ENCODE data around the gene TOGARAM1.
"Not testable (repeated sequence)": the region's sequence is repeated elsewhere in the genome, so short reads cannot be mapped to it uniquely, and the experiment has no call there.

TOGARAM1 gene

DNA sequence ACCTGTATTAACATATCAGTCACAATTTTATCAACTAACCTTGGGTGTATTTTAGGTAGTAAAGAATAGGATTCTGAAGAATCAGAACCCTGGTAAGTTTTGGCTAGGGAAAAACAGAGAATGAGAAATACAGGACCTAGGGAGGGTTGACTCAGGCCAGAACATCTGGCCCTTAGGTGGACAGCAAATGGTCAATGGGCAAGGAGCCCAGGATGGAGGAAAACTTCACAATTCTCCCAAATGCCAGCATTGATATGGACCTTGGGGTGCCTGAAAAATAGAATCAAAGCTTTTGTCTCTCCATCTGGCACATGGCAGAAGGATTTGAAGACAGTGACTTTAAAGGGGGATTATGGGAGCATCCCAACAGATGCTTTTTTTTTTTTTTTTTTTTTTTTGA lies 89.2 kb downstream of the TOGARAM1 start:
- no peak for DNase-seq

DNA sequence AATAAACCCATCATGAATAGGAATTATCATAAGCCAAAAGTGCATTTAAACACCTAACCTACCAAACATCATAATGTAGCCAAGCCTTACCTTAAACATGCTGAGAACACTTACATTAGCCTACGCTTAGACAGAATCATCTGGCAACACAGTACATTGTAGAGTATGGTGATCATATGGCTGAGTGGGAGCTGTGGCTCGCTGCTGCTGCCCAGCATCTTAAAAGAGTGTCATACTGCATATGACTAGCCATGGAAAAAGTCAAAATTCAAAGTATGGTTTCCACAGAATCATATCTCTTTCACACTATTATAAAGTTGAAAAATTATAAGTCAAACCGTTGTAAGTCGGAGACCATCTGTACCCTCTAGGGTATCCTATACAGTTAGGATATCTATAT lies 89.9 kb downstream of the TOGARAM1 start:
- no peak for DNase-seq

DNA sequence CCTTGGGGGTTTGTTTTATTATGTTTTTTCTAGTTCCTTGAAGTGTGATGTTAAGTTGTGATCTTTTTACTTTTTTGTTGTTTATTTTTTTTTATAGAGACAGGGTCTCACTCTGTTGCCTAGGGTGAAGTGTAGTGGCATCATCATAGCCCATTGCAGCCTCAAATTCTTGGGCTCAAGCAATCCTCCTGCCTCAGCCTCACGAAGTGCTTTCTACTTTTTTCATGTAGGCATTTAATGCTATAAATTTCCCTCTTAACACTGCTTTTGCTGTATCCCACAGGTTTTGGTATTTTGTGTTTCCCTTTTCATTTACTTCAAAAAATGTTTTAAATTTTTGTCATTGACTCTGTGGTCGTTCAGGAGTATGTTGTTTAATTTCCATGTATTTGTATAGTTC lies 95.4 kb downstream of the TOGARAM1 start:
- DNase-seq = no peak

DNA sequence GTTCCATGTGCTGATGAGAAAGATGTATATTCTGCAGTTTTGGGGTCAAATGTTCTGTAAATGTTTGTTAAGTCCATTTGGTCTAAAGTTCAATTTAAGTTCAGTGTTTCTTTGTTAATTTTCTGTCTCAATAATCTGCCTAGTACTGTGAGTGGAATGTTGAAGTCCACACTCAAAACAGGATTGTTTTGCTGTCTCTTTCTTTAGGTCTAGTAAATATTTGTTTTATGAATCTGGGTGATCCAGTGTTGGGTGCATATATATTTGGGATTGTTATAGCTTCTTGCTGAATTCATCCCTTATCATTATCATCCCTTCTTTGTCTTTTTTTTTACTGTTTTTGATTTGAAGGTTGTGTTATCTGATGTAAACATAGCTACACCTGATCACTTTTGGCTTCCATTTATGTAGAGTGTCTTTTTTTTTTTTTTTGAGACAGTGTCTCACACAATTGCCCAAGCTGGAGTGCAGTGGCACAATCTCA lies 95.9 kb downstream of the TOGARAM1 start:
- DNase-seq = no peak

DNA sequence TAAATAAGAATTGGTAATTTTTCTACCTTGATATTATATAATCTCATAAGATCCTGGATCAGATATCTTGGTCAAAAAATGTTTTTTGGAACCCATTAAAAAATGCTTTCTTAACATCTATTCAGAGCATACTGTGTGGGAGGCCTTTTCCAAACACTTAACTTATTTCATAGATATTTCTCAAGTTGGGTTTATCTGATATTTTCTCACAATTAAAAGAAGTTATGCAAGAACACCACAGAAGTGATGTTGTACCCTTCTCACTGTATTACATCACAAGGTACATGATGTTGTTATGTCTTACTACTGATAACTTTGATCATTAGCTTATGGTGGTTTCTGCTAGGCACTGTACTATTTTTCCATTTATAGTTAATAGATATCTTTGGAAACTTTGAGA lies 98.6 kb downstream of the TOGARAM1 start:
- DNase-seq = no peak

DNA sequence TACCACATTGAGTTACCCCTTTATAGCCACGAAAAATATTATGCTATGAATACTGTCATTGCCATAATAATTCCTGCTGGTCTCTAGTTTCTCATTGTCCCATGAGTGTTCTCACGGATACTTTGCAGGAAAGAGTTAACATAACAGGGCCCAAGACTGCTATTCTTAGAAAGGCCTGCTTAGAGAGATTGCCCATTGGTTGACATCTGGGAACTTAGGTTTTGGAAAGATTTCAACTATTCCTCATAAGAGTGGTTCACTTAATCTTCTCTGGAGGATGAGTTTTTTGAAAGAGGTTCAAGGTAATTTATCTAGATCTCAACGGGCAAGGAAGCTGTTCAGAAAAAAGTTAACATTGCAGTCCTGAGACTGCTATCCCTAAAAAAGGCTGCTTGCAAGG lies 103.5 kb downstream of the TOGARAM1 start:
- DNase-seq = no peak

DNA sequence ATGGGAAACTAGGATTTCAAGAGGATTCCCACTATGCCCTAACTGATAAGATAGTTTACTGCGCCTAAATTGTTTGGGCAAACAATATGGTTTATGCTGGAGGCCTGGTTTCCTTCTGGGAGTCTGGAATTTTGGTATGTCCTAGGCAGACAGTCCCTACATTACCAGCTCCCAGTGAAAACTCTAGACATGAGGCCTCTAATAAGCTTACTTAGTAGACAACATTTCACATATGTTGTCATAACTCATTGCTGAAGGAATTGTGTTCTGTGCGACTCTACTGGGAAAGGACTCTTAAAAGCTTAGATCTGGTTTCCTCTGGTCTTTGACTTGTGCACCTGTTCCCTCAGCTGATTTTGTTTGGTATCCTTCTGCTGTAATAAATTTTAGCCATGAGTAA lies 104.0 kb downstream of the TOGARAM1 start:
- DNase-seq = no peak

DNA sequence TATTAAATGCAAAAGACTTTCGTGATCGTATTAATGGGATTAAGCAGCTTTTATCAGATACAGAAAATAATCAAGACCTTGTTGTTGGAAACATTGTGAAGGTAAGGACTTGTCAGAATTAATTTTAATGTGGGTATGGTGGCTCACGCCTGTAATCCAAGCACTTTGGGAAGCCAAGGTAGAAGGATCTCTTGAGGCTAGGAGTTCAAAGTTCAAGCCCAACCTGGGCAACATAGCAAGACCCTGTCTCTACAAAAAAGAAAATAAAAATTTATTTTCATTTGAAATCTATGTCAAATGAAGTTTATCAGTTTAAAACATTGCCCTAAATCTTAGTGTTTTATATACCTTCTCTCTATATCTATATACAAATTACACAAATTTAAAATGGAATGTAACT lies 104.7 kb downstream of the TOGARAM1 start:
- no peak for DNase-seq

DNA sequence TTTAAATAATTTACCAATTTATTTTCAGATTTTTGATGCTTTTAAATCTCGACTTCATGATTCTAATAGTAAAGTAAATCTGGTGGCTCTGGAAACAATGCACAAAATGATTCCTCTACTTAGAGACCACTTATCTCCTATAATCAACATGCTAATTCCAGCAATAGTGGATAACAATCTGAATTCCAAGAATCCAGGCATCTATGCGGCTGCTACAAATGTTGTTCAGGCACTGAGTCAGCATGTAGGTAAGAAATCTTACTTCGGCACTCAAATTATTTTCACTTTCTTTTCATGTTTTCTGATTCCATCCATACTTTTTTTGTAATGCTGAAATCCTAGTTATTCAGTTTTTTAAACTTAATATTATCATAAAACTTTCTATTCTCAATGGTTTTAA lies 106.4 kb downstream of the TOGARAM1 start:
- DNase-seq = no peak

DNA sequence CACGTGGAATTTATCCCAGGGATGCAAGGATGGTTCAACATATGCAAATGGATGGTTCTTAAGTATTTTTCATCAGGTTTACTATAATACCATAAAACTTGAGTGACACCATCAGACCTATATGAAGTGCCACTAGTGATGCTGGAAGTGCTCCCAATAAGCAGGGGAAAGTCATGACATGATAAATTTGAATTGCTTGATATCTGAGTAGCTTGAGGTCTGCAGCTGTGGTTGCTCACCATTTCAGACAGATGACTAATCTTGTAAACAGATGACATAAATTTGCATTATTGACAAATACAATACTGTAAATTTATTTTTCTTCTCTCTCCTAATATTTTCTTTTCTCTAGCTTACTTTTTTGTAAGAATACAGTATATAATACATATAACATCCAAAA lies 108.2 kb downstream of the TOGARAM1 start:
- DNase-seq = no peak

DNA sequence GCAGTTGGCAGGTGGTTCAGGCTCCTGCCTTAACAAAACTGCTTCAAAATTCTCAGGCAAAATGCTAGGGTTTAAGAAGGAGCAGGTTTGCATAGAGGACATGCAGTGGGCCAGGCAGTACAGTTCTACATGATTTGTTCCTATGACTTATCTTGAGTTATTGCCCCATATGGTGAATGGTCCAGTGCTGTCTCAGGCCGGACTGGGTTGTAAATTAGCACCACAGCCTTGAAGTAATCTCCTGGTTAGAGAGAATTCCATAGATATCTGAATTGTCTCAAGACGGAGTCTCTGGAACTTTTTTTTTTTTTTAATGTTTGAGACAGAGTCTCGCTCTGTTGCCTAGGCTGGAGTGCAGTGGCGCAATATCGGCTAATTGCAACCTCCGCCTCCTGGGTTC lies 110.1 kb downstream of the TOGARAM1 start:
- DNase-seq = no peak

DNA sequence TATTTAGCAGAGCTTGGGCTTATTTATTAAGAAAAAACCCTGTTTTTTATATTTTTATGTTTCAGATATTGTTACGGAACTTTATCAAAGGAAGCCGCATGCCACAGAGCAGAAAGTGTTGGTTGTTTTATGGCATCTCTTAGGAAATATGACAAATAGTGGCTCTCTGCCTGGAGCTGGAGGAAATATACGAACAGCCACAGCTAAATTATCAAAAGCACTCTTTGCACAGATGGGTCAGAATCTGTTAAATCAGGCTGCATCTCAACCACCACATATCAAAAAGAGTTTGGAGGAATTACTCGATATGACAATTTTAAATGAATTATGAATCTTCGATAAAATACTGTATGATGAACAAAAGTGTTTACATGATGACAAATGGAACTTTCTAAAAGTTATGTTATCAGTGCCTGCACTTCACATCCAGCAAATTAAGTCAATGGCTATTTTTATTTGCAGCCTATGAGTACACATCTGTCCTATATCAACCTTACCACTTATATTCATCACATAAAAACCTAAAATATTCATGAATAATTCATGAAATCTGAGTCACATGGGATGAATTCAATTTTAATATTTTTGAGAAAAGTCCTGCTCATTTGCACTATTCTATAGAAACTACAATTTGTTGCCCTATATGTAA lies 111.4 kb downstream of the TOGARAM1 start:
- DNase-seq = no peak

DNA sequence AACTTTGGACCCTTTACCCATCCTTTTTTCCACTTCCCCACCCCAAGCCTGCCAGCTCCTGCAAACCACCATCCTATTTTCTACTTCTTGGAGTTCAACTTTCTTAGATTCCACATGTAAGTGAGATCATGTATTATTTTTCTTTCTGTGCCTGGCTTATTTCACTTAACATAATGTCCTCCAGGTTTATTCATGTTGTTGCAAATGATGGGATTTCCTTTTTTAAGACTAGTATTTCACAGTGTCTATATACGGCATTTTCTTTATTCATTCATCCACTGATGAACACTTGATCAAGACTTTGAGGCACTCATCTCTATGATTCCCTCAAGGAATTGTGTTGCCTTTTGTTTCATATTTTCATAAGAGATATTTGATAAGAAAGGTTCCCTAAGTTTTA lies 116.3 kb downstream of the TOGARAM1 start:
- no peak for DNase-seq

DNA sequence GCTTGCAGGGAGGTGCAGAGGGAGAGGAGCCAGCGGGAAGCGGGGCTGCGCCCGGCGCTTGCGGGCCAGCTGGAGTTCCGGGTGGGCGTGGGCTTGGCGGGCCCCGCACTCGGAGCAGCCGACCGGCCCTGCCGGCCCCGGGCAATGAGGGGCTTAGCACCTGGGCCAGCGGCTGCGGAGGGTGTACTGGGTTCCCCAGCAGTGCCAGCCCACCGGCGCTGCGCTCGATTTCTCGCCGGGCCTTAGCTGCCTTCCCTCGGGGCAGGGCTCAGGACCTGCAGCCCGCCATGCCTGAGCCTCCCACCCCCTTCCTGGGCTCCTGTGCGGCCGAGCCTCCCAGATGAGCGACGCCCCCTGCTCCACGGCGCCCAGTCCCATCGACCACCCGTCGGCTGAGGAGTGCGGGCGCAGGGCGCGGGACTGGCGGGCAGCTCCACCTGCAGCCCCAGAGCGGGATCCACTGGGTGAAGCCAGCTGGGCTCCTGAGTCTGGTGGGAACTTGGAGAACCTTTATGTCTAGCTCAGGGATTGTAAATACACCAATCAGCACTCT lies 118.5 kb downstream of the TOGARAM1 start:
- DNase-seq = not testable (repeated sequence)

DNA sequence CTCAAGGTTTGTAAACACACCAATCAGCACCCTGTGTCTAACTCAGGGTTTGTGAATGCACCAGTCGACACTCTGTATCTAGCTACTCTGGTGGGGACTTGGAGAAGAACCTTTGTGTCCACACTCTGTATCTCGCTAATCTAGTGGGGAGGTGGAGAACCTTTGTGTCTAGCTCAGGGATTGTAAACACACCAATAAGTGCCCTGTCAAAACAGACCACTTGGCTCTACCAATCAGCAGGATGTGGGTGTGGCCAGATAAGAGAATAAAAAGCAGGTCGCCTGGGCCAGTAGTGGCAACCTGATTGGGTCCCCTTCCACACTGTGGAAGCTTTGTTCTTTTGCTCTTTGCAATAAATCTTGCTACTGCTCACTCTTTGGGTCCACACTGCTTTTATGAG lies 119.1 kb downstream of the TOGARAM1 start:
- DNase-seq = not testable (repeated sequence)

DNA sequence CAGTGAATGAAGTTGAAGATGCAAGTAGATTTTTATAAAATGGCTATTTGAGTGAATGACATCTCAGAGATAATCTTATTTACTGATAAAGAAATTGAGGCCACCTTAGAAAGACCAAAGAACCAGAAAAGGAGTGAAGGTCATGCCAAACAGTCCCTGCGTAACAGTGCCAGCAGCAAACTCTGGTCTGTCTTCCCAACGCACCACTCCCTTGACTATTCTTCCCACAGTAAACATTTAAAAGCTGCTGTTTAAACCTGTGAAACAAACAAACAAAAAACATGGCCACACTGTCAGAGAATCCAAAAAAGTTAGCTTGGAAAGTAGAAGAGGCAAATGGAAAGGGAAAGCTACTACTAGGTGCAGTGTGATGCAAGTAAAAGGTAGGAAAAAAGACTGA lies 120.4 kb downstream of the TOGARAM1 start:
- DNase-seq = no peak

DNA sequence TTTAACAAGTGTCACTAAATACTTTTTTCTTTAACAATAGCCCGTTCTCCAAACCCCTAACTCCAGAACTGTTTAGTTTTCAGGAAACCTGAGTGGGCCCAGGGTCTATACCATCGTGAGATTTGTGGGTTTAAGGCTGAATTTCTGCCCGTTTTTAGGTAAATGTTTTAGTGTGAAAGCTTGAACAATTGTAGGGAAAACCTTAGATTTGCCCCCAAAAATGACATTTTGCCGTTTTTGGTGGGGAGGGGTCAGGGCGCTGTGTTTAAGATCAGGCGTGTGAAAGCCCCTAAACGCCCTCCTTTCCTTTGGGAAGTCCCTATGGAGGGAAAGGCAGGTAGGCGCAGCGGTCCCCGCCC lies 121.6 kb downstream of the TOGARAM1 start:
- no peak for DNase-seq

DNA sequence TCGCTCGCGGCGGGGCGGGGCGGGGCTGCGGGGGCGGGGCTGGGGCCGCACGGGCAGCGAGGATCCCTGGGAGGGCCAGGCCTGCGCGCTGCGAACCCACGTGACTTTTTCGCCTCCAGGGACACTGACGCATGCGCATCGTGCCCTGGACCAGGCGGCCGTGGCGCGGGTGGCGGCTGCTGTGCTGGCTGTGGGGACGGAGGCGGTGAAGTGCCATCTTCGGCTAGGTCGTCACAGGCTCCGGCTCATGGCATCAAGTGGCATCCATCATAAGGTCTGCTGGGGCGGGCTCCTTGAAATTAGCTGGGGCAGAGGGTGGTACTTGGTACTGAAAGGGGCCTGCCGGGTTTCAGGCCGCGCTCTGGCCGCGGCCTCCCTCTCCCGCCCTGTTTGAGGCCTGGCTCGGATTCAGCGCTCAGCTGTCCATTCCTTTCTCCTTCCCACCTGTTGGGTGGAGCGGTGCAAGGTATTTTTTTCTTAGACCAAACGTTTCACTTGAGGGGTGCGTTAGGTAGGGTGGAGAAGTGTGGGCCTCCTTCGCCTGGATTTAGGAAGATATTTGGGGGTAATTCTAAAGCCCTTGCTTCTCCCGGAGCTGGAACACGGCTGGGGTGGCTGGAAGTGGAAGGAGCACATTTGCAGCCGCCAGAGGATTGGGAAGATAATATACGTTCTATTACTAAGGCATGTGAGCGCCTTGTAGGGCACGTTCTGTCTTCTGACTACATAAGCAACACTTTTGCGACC lies 122.2 kb downstream of the TOGARAM1 start, which contains the start of gene PRPF39:
Gene PRPF39, plus strand, starts transcription at position 141 of the 747 bp plus-strand sequence. CDS start 11,124 bp downstream, outside the sequence.
- peak; percentile 90 for DNase-seq

DNA sequence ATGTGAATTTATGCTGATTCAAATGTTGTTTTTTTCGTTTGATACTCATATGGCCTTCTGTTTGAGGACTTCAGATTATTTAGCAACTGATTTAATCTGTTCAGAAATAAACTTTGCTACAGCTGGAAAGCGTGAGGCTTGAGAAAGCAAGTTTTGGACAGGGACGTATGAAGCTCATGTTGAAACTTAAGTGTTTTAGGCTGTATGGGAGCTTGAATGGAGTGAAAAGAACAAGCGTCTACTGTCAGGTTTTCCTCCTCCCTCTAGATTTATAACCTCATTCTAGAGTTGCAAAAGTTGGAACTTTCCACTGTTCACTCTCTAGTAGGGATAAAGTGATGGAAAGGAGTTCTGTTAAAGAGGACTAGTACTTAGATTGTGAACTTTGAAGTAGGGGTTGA lies 123.0 kb downstream of the TOGARAM1 start:
- DNase-seq = no peak

DNA sequence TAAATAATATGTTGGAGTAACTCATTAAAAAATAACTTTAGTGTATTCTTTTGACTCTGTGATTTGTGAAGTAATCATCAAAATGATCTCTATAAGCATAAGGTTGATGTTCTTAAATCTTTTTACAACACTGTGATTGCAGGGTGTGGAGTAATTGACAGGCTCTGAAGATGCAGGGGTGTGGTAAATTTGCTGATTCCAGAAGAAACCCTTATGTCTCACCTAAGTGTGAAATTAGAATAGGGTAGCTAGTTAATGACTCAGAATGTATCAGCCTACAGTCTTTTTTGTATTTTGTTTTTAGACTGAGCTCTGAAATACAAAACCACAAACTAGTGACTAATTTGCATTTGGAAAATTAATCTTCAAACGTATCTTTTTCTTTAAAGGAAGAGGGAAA lies 127.8 kb downstream of the TOGARAM1 start:
- no peak for DNase-seq

DNA sequence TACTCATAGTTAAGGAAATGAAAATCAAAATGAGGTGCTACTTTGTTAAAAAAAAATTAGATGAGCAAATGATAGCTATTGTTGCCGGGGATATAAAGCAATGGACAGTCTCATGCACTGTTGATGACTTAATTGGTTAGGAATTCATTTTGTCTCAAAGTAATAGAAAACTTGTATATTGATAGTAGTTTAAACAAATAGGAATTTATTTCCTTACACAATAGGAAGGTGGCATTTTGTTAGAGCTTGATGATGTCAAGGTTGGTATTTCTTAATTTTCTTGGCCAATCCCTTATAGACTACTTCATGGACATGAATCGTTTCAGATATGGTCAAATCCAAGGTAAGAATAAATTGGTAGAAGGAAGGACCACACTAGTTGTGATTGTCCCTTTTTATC lies 129.7 kb downstream of the TOGARAM1 start:
- no peak for DNase-seq

DNA sequence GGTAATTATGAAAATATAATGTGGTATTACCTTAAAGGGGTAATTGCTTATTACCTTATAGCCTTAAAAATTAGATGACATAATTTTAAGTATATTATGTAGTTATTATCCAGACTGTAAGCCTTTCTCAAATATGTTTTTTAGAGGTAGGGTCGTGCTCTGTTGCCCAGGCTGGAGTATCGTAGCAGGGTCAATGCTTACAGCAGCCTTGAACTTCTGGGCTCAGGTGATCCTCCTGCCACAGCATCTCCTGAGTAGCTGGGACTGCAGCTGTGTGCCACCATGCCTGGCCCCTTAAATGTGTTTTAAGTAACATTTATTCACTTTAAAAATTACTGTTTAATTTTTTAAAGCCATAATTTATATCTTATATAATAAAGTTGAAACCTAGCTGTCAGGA lies 132.3 kb downstream of the TOGARAM1 start:
- DNase-seq = no peak

DNA sequence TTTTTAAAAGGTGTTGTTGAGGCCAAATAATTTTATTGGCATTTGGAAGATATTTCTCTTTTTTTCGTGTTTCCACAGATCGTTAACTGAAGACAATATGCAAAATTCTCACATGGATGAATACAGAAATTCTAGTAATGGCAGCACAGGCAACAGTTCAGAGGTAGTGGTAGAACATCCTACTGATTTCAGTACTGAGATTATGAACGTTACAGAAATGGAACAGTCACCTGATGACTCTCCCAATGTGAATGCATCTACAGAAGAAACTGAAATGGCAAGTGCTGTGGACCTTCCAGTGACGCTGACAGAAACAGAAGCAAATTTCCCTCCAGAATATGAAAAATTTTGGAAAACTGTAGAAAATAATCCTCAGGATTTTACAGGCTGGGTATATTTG lies 133.2 kb downstream of the TOGARAM1 start:
- no peak for DNase-seq

DNA sequence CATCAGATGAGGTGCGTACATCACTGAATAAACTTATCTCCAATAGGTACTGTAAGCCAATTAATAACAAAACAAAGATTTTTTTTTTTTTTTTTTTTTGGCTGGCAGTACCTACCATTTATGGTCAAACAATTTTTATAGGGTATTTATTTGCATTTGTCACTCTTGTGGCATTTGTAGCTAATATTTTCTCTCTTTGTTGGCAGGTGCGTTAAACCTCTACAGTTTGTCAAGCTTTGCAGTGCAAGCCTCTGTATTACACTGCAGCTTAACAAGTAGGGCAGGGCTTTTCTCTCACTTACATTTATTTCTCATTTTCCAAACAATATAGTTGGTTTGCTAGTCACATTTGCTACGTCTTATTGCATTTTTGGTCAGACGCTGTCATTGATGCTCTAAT lies 134.2 kb downstream of the TOGARAM1 start:
- no peak for DNase-seq

Measured in NCI-H1694 treated with DMSO at 0.1 percent for 48 hours (cell line).